Caco-2 (cell line): Measurements from ENCODE around the gene RILPL1. TPM values are rescaled to one million over a fixed set of nuclear protein-coding genes. Genes with fewer than 3 reads are reported as not detected.
"Not testable (repeated sequence)": the region's sequence is repeated elsewhere in the genome, so short reads cannot be mapped to it uniquely, and the experiment has no call there.

Experiments
- BruUV-seq: library from RNA; stranded (reverse); fragments of 400-500 nt; replicated peaks from 2 replicates; lab custom pipeline; 2021; lab: Mats Ljungman, UMichigan
- CTCF ChIA-PET: fragments of 300-600 bp; sonication (Branson Sonifier 250); formaldehyde crosslinking; loops from one replicate; lab custom pipeline; 2022; ENCODE audit warnings: antibody characterized with exemption; lab: Charles Lee
- POLR2A ChIA-PET: fragments of 300-600 bp; sonication (Branson Sonifier 250); formaldehyde crosslinking; loops from one replicate; lab custom pipeline; 2022; ENCODE audit warnings: antibody characterized with exemption; lab: Charles Lee
- DNase-seq, 2 experiments: peaks; one replicate each; pipeline versions ENCODE4 v3.0.0 to v3.0.0-alpha.2; 2020 to 2022
- H3K27me3 ChIP-seq: replicated peaks from 2 replicates; pipeline ENCODE4 v1.6.0; 2011; ENCODE audit warnings: low read length; ENCODE audit not compliant: control insufficient read depth, insufficient read depth
- H3K36me3 ChIP-seq: 2 replicates; pipeline ENCODE4 v1.5.1; 2011; ENCODE audit warnings: low read length; ENCODE audit not compliant: control insufficient read depth, insufficient read depth
- H3K4me1 ChIP-seq: fragments of 250-450 bp; sonication (Bioruptor Pico); 2 replicates; pipeline ENCODE4 v1.5.1; 2020; ENCODE audit warnings: mild to moderate bottlenecking
- H3K4me3 ChIP-seq: 2 replicates; pipeline ENCODE4 v1.5.1; 2011; ENCODE audit warnings: low read depth, mild to moderate bottlenecking, control low read depth, low read length
- H3K9me3 ChIP-seq: fragments of 250-450 bp; sonication (Bioruptor Pico); 2 replicates; pipeline ENCODE4 v1.5.1; 2020; ENCODE audit warnings: mild to moderate bottlenecking, moderate library complexity
- H3K27ac Mint-ChIP-seq: one replicate; pipeline ENCODE4 v1.8.0; 2022; ENCODE audit warnings: mixed read lengths; ENCODE audit not compliant: unreplicated experiment
- H3K27me3 Mint-ChIP-seq: one replicate; pipeline ENCODE4 v1.8.0; 2022; ENCODE audit warnings: mixed read lengths; ENCODE audit not compliant: insufficient read depth, unreplicated experiment
- H3K36me3 Mint-ChIP-seq: one replicate; pipeline ENCODE4 v1.8.0; 2022; ENCODE audit warnings: mild to moderate bottlenecking, mixed read lengths; ENCODE audit not compliant: insufficient read depth, unreplicated experiment
- H3K4me1 Mint-ChIP-seq: one replicate; pipeline ENCODE4 v1.8.0; 2022; ENCODE audit warnings: low read depth, mixed read lengths; ENCODE audit not compliant: unreplicated experiment
- H3K4me3 Mint-ChIP-seq: one replicate; pipeline ENCODE4 v1.8.0; 2022; ENCODE audit warnings: mild to moderate bottlenecking, moderate library complexity, mixed read lengths; ENCODE audit not compliant: unreplicated experiment
- H3K9me3 Mint-ChIP-seq: one replicate; pipeline ENCODE4 v1.8.0; 2022; ENCODE audit warnings: mixed read lengths; ENCODE audit not compliant: unreplicated experiment
- CTCF ChIP-seq, 2 experiments: fragments of 200-600 bp in 1 of 2; IDR thresholded peaks; 1 replicate in 1 of 2; 2 replicates in 1 of 2; pipeline versions ENCODE4 v1.5.1 to v1.8.0; 2011 to 2022; ENCODE audit warnings: antibody characterized with exemption in 1 of 2, control low read depth in 1 of 2, inconsistent platforms in 1 of 2, low read depth in 1 of 2, low read length in 1 of 2, mild to moderate bottlenecking in 1 of 2, moderate library complexity in 1 of 2; ENCODE audit not compliant: insufficient read depth in 1 of 2, severe bottlenecking in 1 of 2, unreplicated experiment in 1 of 2
- intact Hi-C: fragments of 100-400 bp; cut with micrococcal nuclease; formaldehyde crosslinking; loops from one replicate; pipeline ENCODE4 v1.10.0; 2022; ENCODE audit not compliant: unreplicated experiment
- total RNA-seq: library from RNA; stranded (reverse); gene quantifications from 2 replicates; pipeline ENCODE4 v1.2.3, GENCODE V29; 2022

Gene RILPL1
- total RNA-seq, 1 experiment from 2014 or later, result 16.2 TPM

DNA sequence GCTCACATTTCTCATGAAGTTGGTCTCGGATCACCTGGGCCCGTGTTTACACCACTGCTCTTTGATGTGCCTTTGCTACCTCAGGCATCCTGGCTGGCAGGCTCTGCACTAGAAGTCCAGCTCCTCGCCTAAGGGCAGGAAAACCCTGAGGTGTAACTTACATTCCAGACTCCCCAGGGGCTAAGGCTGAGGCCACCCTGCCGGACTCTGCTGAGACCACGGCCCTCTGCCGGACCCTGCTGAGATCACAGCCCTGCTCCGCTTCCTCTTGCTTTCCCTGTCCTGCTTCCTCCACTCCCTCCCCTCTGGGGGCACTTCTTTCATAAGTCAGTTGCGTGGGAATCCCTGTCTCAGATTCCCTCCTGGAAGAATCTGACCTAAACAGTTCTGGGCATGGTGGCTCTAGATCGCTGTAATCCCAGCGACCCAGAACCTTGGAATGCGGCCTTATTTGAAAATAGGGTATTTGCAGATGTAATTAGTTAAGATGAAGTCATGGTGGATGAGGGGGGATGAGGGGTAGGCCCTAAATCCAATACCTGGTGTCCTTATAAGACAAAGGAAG, 17.2 kb downstream of the RILPL1 start:
- H3K4me3 Mint-ChIP-seq, result peak overlapping the region; percentile 17
- Histone ChIP-seq H3K4me3 (no peak overlapping the region), H3K9me3 (no peaks in the 10 kb centered on the region), H3K36me3 (no peaks in the 10 kb centered on the region), H3K27me3 (no peaks in the 10 kb centered on the region), H3K4me1 (peaks cover 35% of the 10 kb centered on the region)
- no peaks in the 10 kb centered on the region for H3K9me3 Mint-ChIP-seq
- no peaks in the 10 kb centered on the region for H3K27me3 Mint-ChIP-seq
- ChIA-PET CTCF (interaction anchor here (0.7 kb wide), 2 partner anchors 27 to 57 kb away, joined by 3 to 4 read pairs; no protein-coding TSS in a partner anchor), POLR2A (interaction anchor here (0.5 kb wide), 2 partner anchors 71 to 1715 kb away, joined by 5 to 8 read pairs; no protein-coding TSS in a partner anchor)
- peaks cover 47% of the 10 kb centered on the region for H3K36me3 Mint-ChIP-seq
- DNase-seq, result peak; percentile 77 to 86
- BruUV-seq, result no TSS peak
- intact Hi-C loops, result no loop called here
- H3K4me1 Mint-ChIP-seq, result peaks cover 32% of the 10 kb centered on the region
- peak overlapping the region; percentile 51 for H3K27ac Mint-ChIP-seq
- peak in 1 of 2 experiments; percentile 9 for TF ChIP-seq CTCF (IDR thresholded peaks at IDR 0.05; ENCODE audit: insufficient read depth in 1 of 2, low read depth in 1 of 2, low read length in 1 of 2, severe bottlenecking in 1 of 2, unreplicated experiment in 1 of 2)

GRCh38 chr12:123514582-123515221, 18.8 kb downstream of the RILPL1 start:
- DNase-seq, POLR2A ChIA-PET: not testable (repeated sequence)

DNA sequence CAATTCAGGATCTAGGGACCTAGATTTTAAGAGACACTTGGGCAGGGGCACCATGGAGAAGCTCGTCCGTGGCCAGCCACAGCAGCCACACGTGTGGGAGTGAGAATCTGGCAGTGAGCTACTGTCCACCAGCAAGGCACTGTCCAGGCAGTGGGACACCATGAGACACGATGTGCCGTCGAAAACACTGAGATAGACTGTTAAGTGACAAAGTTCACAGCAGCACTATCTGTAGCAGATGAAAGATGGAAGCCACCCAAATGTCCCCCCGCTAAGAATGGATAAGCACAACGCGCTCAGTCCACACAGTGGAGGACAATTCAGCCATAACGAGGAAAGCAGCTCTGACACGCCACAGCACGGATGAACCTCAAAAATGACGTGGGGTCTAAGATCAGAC, 19.7 kb downstream of the RILPL1 start:
- H3K36me3 Mint-ChIP-seq, result peaks cover 30% of the 10 kb centered on the region
- Histone ChIP-seq H3K4me1 (peaks cover 19% of the 10 kb centered on the region; the same call in 1 of the 2 replicates), H3K36me3 (0 out of 2 replicates have a peak, but pooled peaks cover 2% of the 10 kb centered on the region), H3K27me3 (no peaks in the 10 kb centered on the region), H3K9me3 (no peaks in the 10 kb centered on the region), H3K4me3 (no peak overlapping the region)
- no peak for TF ChIP-seq CTCF (IDR thresholded peaks at IDR 0.05; ENCODE audit: insufficient read depth in 1 of 2, low read depth in 1 of 2, low read length in 1 of 2, severe bottlenecking in 1 of 2, unreplicated experiment in 1 of 2)
- no TSS peak for BruUV-seq
- POLR2A ChIA-PET, result no interaction called here
- H3K27me3 Mint-ChIP-seq, result no peaks in the 10 kb centered on the region
- intact Hi-C loops, result no loop called here
- H3K27ac Mint-ChIP-seq, result no peak overlapping the region
- CTCF ChIA-PET, result no interaction called here
- H3K4me3 Mint-ChIP-seq, result no peak overlapping the region
- no peak for DNase-seq
- peaks cover 19% of the 10 kb centered on the region for H3K4me1 Mint-ChIP-seq
- H3K9me3 Mint-ChIP-seq, result no peaks in the 10 kb centered on the region

More at GRCh38 chr12:123514582-123515221, 18.8 kb downstream of the RILPL1 start:
- H3K27ac Mint-ChIP-seq, intact Hi-C loops, H3K36me3 ChIP-seq, BruUV-seq, H3K4me3 ChIP-seq, H3K27me3 Mint-ChIP-seq, H3K9me3 ChIP-seq, H3K9me3 Mint-ChIP-seq, H3K27me3 ChIP-seq, H3K4me3 Mint-ChIP-seq: not testable (repeated sequence)
- Mint-ChIP-seq H3K4me1 (peaks cover 28% of the 10 kb centered on the region), H3K36me3 (peaks cover 39% of the 10 kb centered on the region)
- CTCF ChIA-PET, result interaction anchor here (0.6 kb wide), 1 partner anchor 10 kb away, joined by 3 read pairs; no protein-coding TSS in a partner anchor
- peaks cover 27% of the 10 kb centered on the region for H3K4me1 ChIP-seq
